OCI-M2 (cell line): ENCODE data around the gene SETD3.

Source experiments
- DNase-seq: peaks from one replicate; lab custom pipeline; 2025; ENCODE audit not compliant: unreplicated experiment; lab: John Stamatoyannopoulos, UW

Gene SETD3

GRCh38 chr14:99401211-99401610, 79.4 kb downstream of the SETD3 start:
- DNase-seq, result no peak

DNA sequence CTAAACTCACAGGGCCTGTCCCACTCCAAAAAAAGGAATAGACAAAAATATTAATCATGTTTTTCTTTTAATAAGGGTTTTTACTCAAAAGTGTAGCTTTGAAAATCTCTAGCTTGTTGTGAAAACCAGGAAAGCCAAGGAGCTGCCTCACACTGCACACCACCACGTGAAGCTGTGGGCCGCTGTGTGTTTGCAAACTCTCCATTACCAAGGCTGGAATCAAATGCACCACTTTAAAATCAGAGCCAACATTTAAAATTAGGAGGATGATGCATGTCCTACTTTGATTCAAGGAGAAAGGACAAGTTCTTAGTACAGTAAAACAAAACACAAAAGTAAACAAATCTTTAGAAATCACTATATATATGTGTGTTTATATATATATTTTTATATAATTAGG, 83.0 kb downstream of the SETD3 start:
- no peak for DNase-seq

DNA sequence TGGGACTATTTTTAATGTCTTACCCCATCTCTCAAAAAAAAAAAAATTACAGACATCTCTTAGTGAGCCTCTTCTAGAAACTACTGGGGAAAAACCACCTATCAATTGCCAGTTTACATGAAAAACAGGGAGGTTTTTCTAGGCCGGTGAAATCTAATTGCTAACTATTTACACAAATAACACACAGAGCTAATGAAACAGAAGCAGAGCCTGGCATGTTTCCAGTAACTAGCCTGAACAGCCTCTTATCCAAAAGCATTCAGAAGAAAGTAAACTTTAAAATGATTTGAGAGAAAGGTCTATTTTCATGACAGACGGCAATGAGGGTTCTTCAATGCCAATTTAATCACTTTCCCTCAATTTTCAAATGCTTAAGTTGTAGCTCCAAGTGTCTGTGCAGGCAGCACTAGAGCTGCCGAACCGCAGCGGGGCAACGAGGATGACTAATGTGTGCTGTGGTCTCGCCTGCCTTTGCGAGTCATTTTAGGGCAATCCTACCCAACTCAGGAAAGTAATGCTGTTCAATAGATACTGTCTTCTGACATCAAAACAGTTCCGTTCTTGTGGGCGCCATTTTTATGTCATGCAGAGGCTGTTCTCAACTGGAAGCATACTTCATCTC, 84.6 kb downstream of the SETD3 start:
- no peak for DNase-seq

DNA sequence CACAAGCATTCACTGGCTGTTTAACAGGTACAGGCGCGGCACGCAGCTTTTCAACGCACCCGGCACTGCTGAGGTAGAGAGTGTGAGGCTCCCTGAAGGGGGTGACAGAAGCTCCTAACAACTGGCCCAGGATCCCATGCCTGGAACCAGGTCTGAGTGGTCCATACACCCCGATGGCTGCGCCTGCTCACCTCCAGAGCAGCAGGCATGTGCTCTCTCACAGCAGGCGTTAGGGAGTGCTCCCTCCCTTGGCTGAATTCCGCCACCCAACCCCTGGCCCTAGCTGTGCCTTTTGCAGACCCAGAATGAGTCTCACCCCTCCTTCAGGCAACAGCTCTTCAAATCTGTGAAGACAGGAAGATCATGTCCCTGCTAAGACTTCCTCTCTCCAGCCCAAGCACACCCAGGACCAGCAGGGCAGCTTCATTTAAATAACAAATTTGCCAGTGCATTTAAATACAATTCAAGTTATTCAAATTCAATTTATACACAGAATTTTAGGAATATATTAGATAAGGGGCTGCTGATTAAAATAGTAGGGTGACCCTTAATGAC, 86.0 kb downstream of the SETD3 start:
- DNase-seq, result no peak

- DNase-seq, result no peak
Measured at GRCh38 chr14:99393059-99393655, 87.5 kb downstream of the SETD3 start.

GRCh38 chr14:99391671-99392070, 89.0 kb downstream of the SETD3 start:
- DNase-seq, result no peak

- DNase-seq, result no peak
Measured at GRCh38 chr14:99389174-99389826, 91.4 kb downstream of the SETD3 start.

DNA sequence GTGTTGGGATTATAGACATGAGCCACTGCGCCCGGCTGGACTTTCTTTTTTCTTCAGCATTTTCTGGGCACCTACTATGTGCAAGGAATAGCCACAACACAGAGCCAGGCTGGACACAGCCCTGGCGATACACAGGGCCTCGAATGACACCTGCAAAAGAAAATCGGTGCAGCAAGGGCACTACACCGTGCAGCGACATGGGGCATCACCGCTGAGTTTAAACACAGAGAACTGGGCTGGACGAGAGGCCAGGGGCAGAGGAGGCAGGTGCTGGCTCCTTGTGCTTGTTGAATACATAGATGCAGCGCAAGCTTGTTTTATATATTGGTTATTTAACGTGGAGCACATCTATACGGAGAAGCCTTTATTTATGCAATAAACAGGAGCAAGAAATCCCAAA, 92.4 kb downstream of the SETD3 start:
- DNase-seq, result no peak

DNA sequence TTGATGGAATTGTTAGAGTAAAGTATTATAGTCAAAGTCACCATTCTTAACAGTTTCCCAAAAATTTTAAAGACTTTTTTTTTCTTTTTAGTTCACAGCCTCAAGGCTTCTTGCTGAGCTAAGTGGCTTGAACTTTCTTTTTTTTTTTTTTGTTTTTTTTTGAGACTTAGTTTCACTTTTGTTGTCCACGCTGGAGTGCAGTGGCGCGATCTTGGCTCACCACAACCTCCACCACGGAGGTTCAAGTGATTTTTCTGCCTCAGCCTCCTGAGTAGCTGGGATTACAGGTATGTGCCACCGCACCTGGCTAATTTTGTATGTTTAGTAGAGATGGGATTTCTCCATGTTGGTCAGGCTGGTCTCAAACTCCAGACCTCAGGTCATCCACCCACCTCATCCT, 92.8 kb downstream of the SETD3 start:
- DNase-seq, result no peak

GRCh38 chr14:99384450-99385417, 95.9 kb downstream of the SETD3 start:
- DNase-seq, result no peak

DNA sequence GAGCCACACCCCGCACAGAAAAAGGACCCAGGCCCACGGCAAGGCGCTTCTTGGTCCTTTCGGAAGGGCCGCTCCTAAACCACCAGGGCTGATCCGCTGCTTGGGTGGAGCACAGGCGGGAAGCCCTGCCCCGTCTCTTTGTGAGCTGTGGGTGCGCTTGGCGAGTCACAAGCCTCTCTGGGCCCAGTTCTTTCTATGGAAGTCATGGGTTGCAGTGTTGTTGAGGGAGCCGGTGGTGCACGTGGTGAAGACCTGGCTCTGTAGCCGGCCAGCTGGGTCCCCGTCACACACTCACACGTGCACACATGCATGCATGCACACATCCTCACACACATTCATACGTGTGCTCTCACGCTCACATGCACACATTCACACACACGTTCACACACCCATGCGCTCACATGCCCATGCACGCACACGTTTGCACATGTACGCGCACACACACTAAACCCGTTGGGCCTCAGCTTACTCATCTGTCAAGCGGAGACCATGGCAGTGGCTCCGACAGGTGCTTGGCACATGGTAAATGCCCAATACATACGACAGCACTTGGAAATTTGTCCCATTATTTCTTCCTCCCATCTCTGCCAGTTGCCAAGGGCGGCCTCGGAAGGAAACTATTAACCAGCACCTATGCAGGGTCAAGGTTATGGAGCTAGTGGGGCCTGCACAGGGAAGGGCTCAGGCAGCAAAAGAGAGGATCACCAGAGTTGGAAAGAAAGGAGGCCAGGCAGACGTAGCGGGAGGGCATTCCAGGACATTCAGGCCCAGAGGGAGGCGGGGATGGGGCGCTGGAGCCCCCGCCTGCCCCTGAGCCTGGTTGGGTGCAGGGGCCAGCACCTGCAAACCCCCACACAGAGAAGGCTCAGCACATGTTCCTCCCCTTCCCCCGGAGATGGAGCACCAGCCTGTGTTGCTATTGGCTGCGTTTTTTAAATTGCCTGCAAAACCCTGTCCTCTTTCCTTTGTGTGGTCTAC, 96.9 kb downstream of the SETD3 start:
- DNase-seq, result no peak

DNA sequence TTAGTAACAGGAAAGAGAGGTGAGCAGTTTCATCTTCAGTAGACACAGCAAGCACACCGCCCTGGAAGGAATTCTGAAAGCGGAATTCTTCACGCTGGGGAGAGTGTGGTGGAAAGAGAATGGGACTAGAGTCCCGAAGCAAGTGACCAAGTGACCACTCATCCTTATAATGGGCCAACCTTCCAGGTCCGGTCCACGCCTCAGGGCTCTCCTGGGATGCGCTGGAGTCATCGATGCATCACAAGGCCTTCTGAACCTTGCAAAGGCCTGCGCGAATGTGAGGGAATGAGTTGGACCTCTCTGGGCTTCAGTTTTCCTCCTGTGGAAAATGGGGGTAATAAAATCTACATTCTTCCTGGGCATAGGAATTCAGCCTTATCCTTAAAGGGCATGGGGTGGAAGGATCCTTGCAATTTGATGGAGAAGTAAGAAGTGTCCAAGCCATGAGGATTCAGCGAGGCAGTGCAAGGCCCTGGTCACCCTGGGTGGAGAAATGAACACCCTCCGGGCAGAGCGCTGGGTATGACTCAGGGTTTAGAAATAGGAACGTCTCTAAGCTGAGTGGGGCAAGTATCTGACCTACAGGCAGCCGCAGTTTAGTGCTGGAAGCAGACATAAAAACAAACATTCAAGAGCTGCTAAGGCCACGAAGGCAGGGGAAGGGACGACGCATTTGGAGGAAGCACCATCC, 97.7 kb downstream of the SETD3 start:
- DNase-seq, result no peak

GRCh38 chr14:99382071-99382470, 98.6 kb downstream of the SETD3 start:
- DNase-seq, result no peak

DNA sequence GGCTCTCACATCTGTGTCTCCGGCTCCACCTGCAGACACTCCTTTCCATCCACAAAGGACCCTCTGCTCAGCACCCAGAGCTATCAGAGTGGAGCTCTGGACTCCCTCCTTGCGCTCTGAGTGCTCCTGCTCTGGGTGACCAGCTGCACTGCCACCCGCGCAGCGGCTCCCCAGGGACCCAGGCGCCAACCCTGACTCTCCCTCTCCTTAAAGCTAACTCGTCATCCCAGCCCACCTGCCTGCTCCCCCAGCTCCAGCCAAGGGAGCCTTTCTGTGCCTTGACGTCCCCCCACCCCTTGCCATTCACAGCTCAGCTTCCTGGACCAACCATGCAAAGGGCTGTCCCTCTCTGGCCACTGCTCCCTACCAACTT, 99.0 kb downstream of the SETD3 start:
- DNase-seq, result no peak

DNA sequence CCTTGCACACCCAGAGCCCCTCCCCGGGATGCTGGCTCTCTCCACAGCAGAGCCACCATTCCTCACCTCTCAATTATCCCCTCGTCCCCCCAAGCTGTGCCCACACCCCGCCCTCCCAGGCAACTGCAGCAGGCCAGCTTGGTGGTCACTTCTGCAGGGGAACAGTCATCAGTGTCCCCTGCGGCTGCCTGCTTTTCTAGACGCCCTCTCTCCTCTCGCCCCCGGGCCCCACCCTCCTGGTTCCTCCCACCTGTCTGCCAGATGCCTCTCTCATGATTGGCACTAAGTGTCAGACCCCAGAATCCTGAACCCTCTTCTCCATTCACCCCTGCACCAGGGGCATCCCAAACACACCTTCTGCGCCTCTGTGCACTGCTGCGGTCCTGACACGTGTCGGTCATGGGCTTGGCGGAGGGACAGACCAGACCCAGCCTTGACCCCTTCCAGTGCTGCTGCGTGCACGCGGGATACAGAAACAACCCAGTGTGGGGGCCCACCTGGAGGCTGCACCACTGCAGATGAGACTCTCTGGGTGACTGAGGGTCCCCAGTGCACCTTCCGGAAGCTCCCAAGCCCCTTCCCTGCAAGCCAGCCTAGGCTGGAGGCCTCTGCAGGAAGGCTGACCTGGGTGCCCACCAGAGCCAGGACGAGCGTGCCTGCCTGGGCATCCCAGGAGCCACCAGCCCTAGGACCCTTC, 99.5 kb downstream of the SETD3 start:
- no peak for DNase-seq

GRCh38 chr14:99380402-99380801, 100.3 kb downstream of the SETD3 start:
- DNase-seq, result no peak

DNA sequence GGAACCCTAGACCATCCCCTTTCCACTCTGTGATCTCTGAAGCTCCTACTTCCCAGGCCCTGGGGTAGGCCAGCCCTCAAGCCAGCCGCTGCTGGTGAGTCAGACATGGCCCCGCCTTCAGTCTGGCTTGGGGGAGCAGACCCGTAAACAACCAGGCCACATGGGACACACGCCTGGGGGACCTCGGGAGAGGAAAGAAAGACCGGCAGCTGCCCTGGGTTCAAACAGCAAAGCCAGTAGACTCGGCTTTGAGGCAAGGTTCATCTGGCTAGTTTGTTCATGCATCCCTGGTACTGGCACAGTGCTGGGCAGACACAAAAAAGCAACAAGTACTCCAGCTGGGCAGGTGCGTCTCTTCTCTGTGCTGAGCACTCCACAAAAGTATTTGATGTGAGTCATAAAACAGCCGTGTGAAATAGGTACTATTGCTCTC, 101.9 kb downstream of the SETD3 start:
- DNase-seq, result no peak

DNA sequence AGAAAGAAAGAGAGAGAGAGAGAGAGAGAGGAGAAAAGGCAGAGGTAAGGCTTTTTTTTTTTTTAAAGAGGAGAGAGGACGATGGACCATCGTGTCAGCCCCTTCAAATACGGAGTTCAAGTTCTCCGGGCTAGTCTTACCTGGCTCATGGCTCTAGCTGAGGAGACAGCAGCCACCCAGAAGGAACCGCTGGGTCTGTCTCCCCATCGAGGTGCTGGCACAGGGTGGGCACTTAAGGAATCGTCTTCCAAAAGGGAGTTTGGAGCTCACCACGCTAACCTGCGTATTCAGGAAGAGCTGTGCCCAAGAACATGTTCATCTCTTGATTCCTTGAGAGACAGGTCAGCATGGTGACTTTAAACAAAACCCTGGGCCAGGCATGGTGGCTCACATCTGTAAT, 102.7 kb downstream of the SETD3 start:
- DNase-seq, result no peak

DNA sequence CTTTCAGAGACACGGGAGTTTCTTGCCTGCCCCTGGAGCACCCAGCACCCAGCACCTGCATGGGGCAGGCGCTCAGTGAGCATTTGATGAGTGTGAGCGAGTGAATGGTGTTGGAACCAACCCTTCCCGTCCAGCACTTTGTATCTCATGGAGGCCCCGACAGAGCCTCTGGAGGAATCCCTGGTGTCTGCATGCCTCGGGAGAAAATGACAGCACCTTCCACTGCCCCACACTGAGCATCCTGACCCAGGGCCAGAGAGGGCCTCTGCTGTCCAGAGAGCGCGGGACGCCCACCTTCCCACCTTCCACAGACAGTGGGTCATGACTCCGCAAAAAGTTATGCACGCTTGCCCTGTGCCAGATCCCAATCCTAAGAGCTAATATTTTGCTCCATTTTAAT, 105.7 kb downstream of the SETD3 start:
- DNase-seq, result no peak
